ENCODE results near the gene SDHAF4. TPM values are rescaled to one million over a fixed set of nuclear protein-coding genes. Genes with fewer than 3 reads are reported as not detected.
A peak's percentile ranks its signal among the peaks of the same experiment; 100 is the strongest.
"Not testable (repeated sequence)": the region's sequence is repeated elsewhere in the genome, so short reads cannot be mapped to it uniquely, and the experiment has no call there.

SDHAF4 gene
- total and polyA plus RNA-seq, 9 donors = 6.1 to 17.7 (median 9.5) TPM

- intact Hi-C loops (cut with DNase I) = no loop called here
- H3K4me1 ChIP-seq (ENCODE audit: insufficient read depth) = no peaks in the 10 kb centered on the region
Measured at GRCh38 chr6:70552974-70553373, 13.8 kb upstream of the SDHAF4 start.

GRCh38 chr6:70557998-70558397 lies 8.7 kb upstream of the SDHAF4 start:
- Histone ChIP-seq H3K4me3 (no peak overlapping the region), H3K36me3 (no peaks in the 10 kb centered on the region), H3K27me3 (no peaks in the 10 kb centered on the region), H3K4me1 (ENCODE audit: insufficient read depth) (no peaks in the 10 kb centered on the region), H3K9me3 (no peaks in the 10 kb centered on the region), H3K27ac (no peak overlapping the region)
- intact Hi-C loops (cut with DNase I) = no loop called here
- TF ChIP-seq POLR2A (IDR thresholded peaks at IDR 0.05) (no peak), EP300 (IDR thresholded peaks at IDR 0.05) (no peak)
- TF ChIP-seq, protein P1, sequence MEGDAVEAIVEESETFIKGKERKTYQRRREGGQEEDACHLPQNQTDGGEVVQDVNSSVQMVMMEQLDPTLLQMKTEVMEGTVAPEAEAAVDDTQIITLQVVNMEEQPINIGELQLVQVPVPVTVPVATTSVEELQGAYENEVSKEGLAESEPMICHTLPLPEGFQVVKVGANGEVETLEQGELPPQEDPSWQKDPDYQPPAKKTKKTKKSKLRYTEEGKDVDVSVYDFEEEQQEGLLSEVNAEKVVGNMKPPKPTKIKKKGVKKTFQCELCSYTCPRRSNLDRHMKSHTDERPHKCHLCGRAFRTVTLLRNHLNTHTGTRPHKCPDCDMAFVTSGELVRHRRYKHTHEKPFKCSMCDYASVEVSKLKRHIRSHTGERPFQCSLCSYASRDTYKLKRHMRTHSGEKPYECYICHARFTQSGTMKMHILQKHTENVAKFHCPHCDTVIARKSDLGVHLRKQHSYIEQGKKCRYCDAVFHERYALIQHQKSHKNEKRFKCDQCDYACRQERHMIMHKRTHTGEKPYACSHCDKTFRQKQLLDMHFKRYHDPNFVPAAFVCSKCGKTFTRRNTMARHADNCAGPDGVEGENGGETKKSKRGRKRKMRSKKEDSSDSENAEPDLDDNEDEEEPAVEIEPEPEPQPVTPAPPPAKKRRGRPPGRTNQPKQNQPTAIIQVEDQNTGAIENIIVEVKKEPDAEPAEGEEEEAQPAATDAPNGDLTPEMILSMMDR (IDR thresholded peaks at IDR 0.05) = no peak
- DNase-seq = no peak
- WGBS, 3 donors = 90 to 95% (median 95%) methylated on average over 1 of the region's 1 CpG

More at GRCh38 chr6:70552974-70553373, 13.8 kb upstream of the SDHAF4 start:
- H3K9me3 ChIP-seq = no peaks in the 10 kb centered on the region
- 80 to 96% (median 82%) methylated on average over 1 of the region's 1 CpG for WGBS, 3 donors
- no peak for DNase-seq
- no peaks in the 10 kb centered on the region for H3K36me3 ChIP-seq
- no peak overlapping the region for H3K27ac ChIP-seq
- H3K4me3 ChIP-seq = no peak overlapping the region
- TF ChIP-seq POLR2A (IDR thresholded peaks at IDR 0.05) (no peak), EP300 (IDR thresholded peaks at IDR 0.05) (no peak)
- TF ChIP-seq, protein P1 (IDR thresholded peaks at IDR 0.05) = no peak
- no peaks in the 10 kb centered on the region for H3K27me3 ChIP-seq

DNA sequence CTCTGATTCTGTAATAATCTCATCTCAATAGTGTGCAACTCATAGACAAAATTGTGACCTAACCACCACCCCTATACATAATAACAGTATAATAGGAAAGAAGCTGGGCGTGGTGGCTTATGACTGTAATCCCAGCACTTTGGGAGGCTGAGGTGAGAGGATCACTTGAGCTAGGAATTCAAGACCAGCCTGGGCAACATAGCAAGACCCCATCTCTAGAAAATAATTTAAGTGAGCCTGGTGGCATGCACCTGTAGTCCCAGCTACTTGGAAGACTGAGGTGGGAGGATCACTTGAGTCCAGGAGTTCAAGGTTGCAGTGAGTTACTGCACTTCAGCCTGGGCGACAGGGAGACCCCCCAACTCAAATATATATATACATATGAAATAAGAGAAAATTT lies 4.3 kb upstream of the SDHAF4 start:
- intact Hi-C loops (cut with DNase I) = loop anchor here in 1 of 4 donors (10.0 kb wide), 1 partner anchor 112 kb away; no protein-coding TSS in a partner anchor
- H3K27me3 ChIP-seq, H3K27ac ChIP-seq: not testable (repeated sequence)

GRCh38 chr6:70563530-70563929 lies 3.2 kb upstream of the SDHAF4 start:
- peak in 1 of 5 donors; percentile 18 for DNase-seq
- intact Hi-C loops (cut with DNase I) = loop anchor here in 1 of 4 donors (10.0 kb wide), 1 partner anchor 111 kb away; no protein-coding TSS in a partner anchor
- H3K9me3 ChIP-seq = no peaks in the 10 kb centered on the region
- 46 to 57% (median 52%) methylated on average over 6 of the region's 6 CpGs for WGBS, 3 donors
- H3K27me3 ChIP-seq = no peaks in the 10 kb centered on the region
- TF ChIP-seq EP300 (IDR thresholded peaks at IDR 0.05) = no peak
- TF ChIP-seq, protein P1 (IDR thresholded peaks at IDR 0.05) = no peak
- no peak for TF ChIP-seq POLR2A (IDR thresholded peaks at IDR 0.05)
- H3K27ac ChIP-seq = no peak overlapping the region
- H3K36me3 ChIP-seq = no peaks in the 10 kb centered on the region
- H3K4me1 ChIP-seq (ENCODE audit: insufficient read depth) = no peaks in the 10 kb centered on the region
- H3K4me3 ChIP-seq = no peak overlapping the region

More for the DNA sequence above, 4.3 kb upstream of the SDHAF4 start:
- WGBS, 3 donors = 68 to 81% (median 74%) methylated on average over 2 of the region's 2 CpGs
- H3K36me3 ChIP-seq; H3K4me1 ChIP-seq (ENCODE audit: insufficient read depth); DNase-seq; H3K9me3 ChIP-seq; H3K4me3 ChIP-seq: not testable (repeated sequence)

GRCh38 chr6:70574643-70575042 lies 7.9 kb downstream of the SDHAF4 start:
- Histone ChIP-seq H3K27me3 (no peaks in the 10 kb centered on the region), H3K4me3 (no peak overlapping the region), H3K27ac (no peak overlapping the region), H3K36me3 (no peaks in the 10 kb centered on the region), H3K9me3 (no peaks in the 10 kb centered on the region), H3K4me1 (ENCODE audit: insufficient read depth) (no peaks in the 10 kb centered on the region)
- WGBS, 3 donors = 97 to 100% (median 97%) methylated on average over 2 of the region's 2 CpGs
- intact Hi-C loops (cut with DNase I) = no loop called here
- TF ChIP-seq EP300 (IDR thresholded peaks at IDR 0.05) (no peak), POLR2A (IDR thresholded peaks at IDR 0.05) (no peak)
- TF ChIP-seq, protein P1 (IDR thresholded peaks at IDR 0.05) = no peak
- DNase-seq = no peak
